Ishikawa (cell line): ENCODE results near the gene CCDC50.

ENCODE experiments used
- CREB1 ChIP-seq: IDR thresholded peaks from 2 replicates; pipeline ENCODE4 v1.6.1; 2012; ENCODE audit warnings: low read depth
- EGR1 ChIP-seq: IDR thresholded peaks from 2 replicates; pipeline ENCODE4 v1.6.1; 2012
- MAX ChIP-seq: IDR thresholded peaks from 2 replicates; pipeline ENCODE4 v1.6.1; 2012

GRCh38 chr3:191283400-191283799 is 45.8 kb upstream of the CCDC50 start:
- TF ChIP-seq EGR1 (no peak), MAX (no peak), CREB1 (no peak)
